Measurements from ENCODE around the gene NDUFA12. TPM values are rescaled to one million over a fixed set of nuclear protein-coding genes. Genes with fewer than 3 reads are reported as not detected.
A peak's percentile ranks its signal among the peaks of the same experiment; 100 is the strongest.

NDUFA12 gene
- total and polyA plus RNA-seq, 8 donors: 76.0 to 87.2 (median 80.9) TPM

DNA sequence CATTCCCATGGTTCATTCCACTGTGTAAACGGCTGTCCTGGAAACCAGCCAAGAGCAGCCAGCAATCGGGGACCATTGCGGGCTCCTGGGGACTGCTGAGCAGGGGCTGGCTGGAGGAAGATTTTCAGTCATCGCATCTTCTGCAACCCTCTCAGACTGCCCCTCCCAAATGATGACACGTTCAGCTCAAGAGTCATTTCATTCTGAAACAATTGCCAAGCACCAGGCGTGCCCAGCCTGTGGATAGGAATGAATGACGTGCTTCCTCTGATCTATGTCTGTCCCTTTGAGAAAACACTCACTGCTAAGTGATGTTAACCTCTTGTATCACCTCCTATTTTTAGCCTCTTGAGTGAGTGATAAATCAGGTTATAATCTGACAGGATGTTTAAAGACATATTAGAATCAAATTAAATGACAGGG is 62.0 kb downstream of the NDUFA12 start:
- no peaks in the 10 kb centered on the region for H3K27me3 ChIP-seq
- DNase-seq (peak in 3 of 4 donors; percentile 35 to 58 (median 37)), ATAC-seq (peak; percentile 76)

DNA sequence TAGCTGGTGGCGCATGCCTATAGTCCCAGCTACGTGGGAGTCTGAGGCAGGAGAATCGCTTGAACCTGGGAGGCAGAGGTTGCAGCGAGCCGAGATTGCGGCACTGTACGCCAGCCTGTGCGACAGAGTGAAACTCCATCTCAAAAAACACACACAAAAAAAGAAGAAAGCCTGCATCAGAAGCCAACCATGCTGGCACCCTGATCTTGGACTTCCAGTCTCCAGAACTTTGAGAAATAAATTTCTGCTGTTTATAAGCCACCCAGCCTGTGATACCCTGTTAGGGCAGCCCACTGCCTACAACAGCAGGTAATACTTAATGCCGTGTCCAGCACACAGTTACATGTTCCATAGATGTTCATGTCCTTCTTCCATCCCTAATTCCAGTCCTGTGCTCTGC is 62.7 kb downstream of the NDUFA12 start:
- H3K27me3 ChIP-seq: no peaks in the 10 kb centered on the region
- intact Hi-C loops (cut with DNase I): no loop called here
- no peak overlapping the region for H3K4me3 ChIP-seq
- H3K36me3 ChIP-seq: no peaks in the 10 kb centered on the region
- ATAC-seq (no peak), DNase-seq (no peak)
- no peak overlapping the region for H3K27ac ChIP-seq
- H3K9me3 ChIP-seq: no peaks in the 10 kb centered on the region
- peaks cover 3 to 7% of the 10 kb centered on the region in 2 donors for H3K4me1 ChIP-seq
- TF ChIP-seq, protein P1, sequence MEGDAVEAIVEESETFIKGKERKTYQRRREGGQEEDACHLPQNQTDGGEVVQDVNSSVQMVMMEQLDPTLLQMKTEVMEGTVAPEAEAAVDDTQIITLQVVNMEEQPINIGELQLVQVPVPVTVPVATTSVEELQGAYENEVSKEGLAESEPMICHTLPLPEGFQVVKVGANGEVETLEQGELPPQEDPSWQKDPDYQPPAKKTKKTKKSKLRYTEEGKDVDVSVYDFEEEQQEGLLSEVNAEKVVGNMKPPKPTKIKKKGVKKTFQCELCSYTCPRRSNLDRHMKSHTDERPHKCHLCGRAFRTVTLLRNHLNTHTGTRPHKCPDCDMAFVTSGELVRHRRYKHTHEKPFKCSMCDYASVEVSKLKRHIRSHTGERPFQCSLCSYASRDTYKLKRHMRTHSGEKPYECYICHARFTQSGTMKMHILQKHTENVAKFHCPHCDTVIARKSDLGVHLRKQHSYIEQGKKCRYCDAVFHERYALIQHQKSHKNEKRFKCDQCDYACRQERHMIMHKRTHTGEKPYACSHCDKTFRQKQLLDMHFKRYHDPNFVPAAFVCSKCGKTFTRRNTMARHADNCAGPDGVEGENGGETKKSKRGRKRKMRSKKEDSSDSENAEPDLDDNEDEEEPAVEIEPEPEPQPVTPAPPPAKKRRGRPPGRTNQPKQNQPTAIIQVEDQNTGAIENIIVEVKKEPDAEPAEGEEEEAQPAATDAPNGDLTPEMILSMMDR (IDR thresholded peaks at IDR 0.05): no peak

More for the DNA sequence above, 62.0 kb downstream of the NDUFA12 start:
- Histone ChIP-seq H3K36me3 (no peaks in the 10 kb centered on the region), H3K4me3 (no peak overlapping the region), H3K27ac (no peak overlapping the region), H3K4me1 (peaks cover 3 to 7% of the 10 kb centered on the region in 2 donors), H3K9me3 (no peaks in the 10 kb centered on the region)
- TF ChIP-seq, protein P1 (IDR thresholded peaks at IDR 0.05): no peak
- intact Hi-C loops (cut with DNase I): no loop called here

DNA sequence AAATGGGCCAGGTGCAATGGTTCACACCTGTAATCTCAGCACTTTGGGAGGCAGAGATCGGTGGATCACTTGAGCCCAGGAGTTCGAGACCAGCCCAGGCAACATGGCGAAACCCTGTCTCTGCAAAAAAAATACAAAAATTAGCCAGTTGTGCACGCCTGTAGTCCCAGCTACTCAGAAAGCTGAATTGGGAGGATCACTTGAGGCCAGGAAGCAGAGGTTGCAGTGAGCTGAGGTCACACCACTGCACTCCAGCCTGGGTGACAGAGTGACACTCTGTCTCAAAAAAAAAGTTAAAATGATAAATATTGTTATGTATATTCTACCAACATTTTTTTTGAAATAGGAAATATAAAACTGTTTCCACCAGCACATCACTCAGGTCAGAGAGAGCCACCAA is 64.9 kb downstream of the NDUFA12 start:
- Histone ChIP-seq H3K36me3 (no peaks in the 10 kb centered on the region), H3K4me1 (peaks cover 3 to 7% of the 10 kb centered on the region in 2 donors), H3K27me3 (no peaks in the 10 kb centered on the region), H3K27ac (no peak overlapping the region), H3K4me3 (no peak overlapping the region), H3K9me3 (no peaks in the 10 kb centered on the region)
- TF ChIP-seq, protein P1 (IDR thresholded peaks at IDR 0.05): no peak
- intact Hi-C loops (cut with DNase I): no loop called here
- DNase-seq (no peak), ATAC-seq (no peak)

DNA sequence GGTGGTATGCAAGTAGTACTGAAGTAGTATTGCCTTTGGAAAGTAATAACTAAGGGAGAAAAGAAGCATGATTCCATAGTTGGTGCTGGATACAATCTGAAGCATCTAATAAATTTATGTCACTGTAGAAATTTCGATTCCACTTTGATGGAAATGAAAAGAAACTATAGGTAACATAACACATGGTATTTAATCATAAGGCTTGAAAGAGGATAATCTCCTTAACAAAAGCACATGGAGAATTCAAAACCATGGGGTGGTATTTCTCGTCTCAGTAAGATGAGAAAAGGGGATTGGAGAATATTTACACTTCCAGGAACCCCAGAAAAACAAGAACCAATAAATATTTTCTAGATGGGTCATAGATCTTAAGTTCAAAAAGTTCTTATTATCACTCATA is 72.7 kb downstream of the NDUFA12 start:
- Histone ChIP-seq H3K27me3 (no peaks in the 10 kb centered on the region), H3K27ac (no peak overlapping the region), H3K9me3 (no peaks in the 10 kb centered on the region), H3K4me3 (no peak overlapping the region), H3K4me1 (no peaks in the 10 kb centered on the region), H3K36me3 (no peaks in the 10 kb centered on the region)
- TF ChIP-seq, protein P1 (IDR thresholded peaks at IDR 0.05): no peak
- DNase-seq (no peak), ATAC-seq (no peak)
- intact Hi-C loops (cut with DNase I): no loop called here

DNA sequence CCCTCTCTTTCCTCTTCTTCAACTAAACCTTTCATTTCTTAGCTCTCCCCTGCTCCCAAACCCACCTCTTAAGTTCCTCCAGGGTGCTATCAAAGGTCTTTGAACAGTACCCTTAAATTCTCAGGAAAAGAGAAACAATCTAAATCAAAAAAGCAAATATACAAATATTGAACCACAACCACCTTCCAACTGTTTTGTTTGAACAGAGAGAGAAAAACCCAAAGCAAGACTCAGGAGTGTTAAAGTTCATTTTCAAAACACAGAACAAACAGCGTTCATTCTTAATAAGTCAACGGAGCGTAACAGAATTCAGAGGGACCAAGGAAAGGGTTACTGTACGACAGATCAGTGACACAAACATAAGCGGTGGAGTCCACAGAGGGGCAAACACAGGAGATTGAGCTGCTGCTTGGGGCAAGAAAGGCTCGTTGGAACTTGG is 73.3 kb downstream of the NDUFA12 start:
- no peaks in the 10 kb centered on the region for H3K36me3 ChIP-seq
- no peaks in the 10 kb centered on the region for H3K27me3 ChIP-seq
- ATAC-seq (no peak), DNase-seq (no peak)
- no peaks in the 10 kb centered on the region for H3K4me1 ChIP-seq
- TF ChIP-seq, protein P1 (IDR thresholded peaks at IDR 0.05): no peak
- intact Hi-C loops (cut with DNase I): no loop called here
- H3K9me3 ChIP-seq: no peaks in the 10 kb centered on the region
- H3K27ac ChIP-seq: no peak overlapping the region
- no peak overlapping the region for H3K4me3 ChIP-seq
